HL-60/S4 (cell line): ENCODE measurements around the gene ITGB1BP1.

ENCODE experiments used
- in situ Hi-C: fragments of 300-500 bp; cut with MboI; formaldehyde crosslinking; loops from 2 replicates; pipeline ENCODE4 v1.14.3; 2022; ENCODE audit warnings: low sequenced_read_pairs

The ITGB1BP1 gene

DNA sequence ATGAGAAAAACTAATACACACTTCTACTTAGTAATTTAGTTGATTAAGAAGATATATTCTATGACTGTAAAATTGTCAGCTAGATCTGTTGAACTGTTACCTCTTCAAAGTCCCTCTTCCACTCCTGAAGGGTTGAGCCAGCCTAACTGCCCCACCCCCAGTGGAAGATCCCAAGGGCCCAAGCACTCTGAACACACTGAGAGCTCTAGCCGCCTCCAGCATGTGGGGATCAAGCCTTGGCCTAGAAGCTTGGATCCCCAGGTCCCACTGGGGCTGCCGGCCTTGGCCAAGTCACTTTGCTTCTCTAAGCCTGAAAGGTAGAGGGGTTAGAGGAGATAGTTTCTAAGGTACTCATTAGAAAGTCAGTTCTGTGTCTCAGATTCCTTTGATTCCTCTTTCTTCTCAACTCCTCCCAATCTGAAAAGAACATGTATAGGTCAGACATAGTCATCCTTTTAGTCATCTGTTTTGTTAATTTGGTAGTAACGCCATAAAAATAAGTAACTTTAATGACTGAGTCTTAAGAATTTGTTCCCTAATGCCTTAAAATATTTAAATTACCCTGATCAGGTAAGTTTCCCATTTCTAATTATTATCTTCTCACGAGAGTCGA is 5.7 kb upstream of the ITGB1BP1 start:
- in situ Hi-C loops = no loop called here

DNA sequence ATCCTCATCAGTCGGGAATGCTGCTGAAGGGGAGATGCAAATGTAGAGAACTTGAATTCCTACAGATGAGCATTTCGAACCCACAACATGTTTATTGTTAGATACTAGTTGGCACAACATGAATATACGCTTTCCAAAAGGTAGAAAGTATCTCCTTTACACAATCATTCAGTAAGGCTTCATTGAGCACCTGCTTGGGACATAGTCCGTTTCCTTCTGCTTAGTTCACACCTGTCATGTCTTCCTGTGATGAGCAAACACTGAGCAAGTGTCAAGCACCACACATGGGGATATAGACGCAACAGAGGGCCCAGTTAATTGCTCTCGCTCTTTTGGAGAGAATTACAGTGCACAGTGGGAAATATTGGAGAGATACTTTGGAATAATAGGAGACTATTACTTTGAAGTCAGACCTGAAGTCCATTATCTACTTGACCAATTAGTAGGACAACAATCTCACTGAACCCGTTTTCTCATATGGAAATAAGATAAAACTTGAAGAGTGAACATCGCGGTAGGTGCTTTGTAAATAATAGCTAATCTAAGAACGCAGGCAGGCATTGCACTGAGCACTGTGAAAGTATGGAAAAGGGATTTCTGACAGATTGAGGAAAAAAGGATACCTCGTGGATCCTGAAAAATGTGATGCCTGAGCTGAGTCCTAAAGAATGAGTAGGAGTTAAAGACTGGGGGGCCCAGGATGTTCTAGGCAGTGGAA is 1.3 kb upstream of the ITGB1BP1 start:
- in situ Hi-C loops = no loop called here

DNA sequence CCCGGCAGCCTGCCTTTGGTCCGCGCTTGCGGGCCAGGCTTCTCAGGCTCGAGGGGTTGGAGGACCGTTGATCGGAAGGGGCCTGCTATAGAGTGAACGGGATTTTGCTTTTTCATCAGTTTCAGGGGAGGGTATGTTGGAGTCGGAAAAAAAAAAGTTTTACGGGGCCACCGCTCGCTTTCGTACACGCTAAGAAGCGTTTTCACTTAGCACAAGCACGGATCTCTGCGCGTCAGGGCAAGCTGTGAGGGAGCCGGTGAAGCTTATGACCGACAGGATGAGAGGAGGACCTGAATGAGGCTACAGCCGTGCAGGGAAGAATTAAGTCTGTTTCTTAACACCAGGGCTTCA is 569 bp upstream of the ITGB1BP1 start:
- in situ Hi-C loops = no loop called here

DNA sequence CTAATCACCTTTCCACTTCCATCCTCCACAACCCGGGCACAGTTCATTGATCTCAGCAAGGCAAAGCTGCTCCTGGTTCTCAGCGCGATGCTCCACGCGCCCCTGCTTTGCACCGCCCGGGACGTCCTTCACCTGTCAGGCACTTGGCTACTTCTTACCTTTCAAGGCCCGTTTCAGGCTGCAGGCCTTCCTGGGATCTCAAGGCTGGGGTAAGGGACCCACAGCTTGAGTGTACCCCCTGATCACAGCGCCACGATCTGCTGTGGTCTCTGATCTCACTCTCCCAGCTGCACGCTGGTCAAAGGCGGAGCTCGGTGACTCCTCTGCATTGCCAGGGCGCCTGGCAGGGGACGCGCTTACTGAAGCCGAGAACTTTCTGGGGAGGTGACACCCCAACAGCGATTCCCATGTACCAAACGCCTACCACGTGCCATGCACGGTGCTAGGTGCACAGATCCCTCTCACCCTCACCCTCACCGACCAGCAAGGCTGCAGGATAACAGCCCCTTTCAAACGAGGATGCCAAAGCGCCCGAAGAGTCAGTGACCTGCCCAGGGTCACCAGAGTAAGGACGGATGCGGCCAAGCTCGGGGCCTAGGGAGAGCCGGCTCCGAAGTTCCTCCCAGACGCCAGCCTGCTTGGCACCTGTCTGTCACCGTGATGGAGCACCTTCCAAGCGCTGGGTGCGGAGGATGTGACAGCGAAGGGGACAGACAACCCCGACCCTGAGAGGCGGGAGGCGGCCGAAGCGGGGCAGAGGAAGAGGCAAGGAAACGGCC is 818 bp downstream of the ITGB1BP1 start:
- in situ Hi-C loops = no loop called here

DNA sequence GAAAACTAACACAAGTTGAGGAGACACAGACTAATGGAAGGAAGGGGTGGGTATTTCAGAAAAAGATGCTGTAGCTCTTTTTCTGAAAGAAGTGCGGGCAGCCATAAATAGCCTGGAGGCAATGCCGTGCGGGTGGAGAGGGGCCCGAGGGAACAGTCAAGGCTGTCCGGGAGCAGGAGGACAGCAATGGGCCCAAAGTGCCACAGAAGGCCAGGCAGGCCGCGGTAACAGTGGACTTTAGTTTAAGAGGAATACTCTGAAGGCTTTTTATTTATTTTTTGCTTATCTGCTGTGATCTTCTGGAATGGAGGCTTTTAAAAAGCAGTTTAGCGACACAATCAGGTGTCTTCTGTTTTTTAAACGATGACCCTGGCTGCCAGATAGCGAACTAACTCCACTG is 2.8 kb downstream of the ITGB1BP1 start:
- in situ Hi-C loops = no loop called here

DNA sequence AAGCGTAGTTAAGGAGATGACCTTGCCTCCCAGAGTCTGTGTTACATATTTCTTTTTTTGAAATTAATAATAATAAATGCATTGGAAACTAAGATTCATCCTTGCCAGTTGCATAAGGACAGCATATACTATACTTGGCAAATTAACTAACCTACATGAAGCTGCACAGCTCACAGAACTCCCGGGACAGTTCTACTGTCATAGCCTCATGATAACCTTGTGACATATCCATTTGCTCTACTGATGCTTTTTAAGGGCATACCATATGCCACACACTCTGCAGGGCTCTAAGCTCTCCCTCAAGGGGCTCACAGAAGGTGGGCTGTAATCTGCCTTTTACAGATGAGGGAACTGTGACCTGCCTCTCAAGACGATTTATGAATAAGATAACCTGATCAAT is 3.8 kb downstream of the ITGB1BP1 start:
- in situ Hi-C loops = no loop called here

DNA sequence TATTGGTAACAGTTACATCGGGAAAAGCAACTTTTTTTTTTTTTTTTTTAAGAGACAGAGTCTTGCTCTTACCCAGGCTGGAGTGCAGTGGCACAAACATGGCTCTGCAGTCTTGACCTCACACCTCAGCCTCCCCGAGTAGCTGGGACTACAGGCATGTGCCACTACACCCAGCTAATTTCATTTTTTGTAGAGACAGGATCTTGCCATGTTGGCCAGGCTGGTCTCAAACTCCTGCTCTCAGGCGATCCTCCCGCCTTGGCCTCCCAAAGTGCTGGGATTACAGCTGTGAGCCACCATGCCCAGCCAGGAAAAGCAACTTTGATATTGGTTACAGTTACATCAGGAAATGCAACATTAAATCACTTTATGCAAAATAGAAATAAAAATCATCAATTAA is 4.6 kb downstream of the ITGB1BP1 start:
- in situ Hi-C loops = no loop called here

DNA sequence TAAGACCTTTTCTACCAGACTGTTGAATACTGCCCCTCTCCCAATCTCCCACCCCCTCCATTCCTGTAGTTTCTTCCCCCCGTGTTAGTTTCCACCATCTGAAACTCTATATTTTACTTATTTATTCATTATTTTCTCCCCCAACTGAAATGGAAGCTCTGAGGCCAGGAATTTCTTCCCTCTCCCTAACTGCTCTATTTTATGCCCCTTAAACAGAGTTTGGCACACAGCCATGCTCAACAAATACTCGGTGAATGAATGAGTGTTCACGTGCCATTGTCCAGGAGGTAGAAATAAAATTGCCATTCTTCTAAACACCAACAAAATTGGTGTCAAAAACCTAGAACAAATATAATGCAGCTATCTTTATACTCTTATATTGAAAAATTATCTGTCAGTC is 5.6 kb downstream of the ITGB1BP1 start:
- in situ Hi-C loops = no loop called here

DNA sequence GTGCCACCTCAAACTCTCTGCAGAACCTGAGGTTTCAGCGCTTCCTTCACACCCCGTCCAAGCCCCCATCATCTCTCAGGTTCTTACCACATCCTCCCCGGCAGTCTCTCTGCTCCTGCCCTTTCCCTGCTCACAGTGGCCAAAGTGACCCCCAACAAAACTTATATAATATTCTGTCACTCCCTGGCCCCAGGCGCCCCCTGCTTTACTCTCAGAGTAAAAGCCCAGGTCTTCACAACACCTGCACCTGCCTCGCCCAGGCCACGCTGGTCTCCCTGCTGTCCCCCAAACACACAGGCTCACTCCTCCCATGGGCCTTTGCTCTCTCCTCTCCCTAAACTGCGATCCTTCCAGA is 6.4 kb downstream of the ITGB1BP1 start:
- in situ Hi-C loops = no loop called here

DNA sequence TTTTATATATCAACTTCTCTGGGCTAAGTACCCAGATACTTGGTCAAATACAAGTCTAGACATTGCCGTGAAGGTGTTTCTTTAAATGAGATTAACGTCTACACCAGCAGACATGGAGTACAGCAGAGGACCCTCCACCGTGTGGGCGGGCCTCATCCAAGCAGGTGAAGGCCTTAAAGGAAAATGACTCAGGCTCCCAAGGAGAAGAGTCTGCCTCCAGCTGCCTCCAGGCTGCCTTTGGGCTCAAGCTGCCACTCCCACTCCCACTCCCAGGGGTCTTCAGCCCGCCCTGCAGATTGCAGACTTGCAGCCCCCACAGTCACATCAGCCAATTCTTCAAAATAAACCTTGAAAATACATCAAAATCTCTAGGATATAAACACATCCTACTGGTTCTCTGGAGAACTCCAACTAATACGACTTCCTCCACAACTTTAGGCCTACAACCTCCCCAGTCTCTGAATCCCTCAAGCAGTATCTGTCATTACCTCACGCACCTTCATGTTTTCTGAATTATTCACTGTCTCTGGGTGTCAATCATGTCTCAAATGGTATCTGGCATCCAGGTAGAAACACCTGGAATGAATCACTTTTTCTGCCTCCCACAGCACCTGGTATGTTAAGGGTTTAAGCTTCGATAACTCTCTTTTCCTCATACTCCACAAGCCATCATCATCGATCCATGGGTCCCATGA is 6.9 kb downstream of the ITGB1BP1 start:
- in situ Hi-C loops = no loop called here

DNA sequence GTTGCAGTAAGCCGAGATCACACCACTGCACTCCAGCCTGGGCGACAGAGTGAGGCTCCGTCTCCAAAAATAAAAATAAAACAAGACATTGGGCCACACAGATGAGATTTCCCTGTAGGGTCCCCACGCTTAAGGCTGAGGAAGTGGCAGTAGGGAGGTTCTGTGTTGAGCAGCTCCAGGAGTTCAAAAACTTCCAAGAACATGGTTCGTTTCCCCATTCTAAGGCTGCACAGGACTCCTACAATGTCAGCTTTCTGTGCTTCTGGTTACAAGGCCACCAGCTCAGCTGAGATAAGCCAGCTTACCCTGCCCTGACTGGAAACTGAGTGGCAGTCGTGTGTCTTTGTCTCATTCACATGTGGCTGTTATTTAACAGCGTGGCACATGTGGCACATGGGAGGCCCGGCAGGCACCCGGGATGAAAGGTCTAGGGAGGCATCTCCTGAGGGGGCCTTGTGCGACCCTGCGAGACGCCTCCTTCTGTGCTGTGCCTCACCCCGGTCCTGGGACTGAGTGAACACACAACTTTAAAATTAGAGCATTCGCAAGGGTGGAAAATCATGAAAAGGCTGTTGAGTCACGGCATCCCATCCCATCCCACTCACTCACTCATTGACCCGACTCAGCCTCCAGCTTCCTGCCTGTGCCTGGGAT is 7.7 kb downstream of the ITGB1BP1 start:
- in situ Hi-C loops = no loop called here

DNA sequence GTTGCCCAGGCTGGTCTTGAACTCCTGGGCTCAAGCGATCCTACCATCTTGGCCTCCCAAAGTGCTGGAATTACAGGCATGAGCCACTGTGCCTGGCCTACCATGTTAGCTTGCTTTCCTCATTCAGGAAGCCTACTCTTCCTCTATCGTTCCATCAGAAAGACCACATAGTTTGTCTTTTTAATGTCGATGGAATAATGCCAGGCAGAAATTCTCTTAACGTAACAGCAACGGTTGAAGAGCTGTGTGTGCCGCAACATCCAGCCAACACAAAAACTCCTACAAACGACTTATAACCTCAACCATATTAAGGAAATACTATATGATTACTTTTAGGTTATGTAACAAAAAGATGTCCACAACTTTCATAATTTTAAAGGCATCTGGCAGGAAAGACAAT is 10.5 kb downstream of the ITGB1BP1 start:
- in situ Hi-C loops = no loop called here

DNA sequence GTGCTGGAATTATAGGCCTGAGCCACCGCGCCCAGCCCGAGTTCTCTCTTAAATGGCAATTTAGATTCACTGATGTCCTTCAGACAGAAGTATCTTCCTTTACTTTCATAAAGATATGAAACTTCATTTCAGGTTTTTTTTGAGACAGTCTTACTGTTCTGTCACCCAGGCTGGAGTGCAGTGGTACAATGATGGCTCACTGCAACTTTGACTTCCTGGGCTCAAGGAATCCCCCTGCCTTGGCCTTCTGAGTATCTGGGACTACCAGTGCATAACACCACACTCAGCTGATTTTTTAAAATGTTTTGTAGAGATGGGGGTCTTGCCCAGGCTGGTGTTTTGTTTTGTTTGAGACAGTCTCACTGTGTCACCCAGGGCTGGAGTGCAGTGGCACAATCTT is 13.2 kb downstream of the ITGB1BP1 start:
- in situ Hi-C loops = no loop called here

DNA sequence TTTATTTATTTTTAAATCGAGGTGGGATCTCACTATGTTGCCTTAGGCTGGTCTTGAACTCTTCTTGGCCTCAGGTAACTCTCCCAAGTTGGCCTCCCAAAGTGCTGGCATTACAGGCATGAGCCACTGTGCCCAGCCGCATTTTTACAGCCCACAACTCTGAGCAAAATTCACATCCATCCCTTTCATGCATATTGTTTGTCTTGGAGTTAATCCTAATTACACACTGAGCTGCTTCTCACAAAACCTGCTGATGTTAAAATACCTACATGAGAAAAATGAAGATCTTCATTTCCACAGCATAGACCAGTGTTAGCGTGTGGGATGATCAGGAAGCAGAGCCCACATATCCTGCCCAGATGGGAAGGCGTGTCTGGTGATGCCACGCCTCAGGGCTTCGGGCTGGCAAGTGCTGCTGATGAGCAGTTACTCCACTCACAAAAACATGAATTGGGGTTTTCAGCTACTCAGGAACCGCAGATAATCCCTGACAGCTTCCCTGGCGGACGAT is 14.6 kb downstream of the ITGB1BP1 start:
- in situ Hi-C loops = no loop called here

DNA sequence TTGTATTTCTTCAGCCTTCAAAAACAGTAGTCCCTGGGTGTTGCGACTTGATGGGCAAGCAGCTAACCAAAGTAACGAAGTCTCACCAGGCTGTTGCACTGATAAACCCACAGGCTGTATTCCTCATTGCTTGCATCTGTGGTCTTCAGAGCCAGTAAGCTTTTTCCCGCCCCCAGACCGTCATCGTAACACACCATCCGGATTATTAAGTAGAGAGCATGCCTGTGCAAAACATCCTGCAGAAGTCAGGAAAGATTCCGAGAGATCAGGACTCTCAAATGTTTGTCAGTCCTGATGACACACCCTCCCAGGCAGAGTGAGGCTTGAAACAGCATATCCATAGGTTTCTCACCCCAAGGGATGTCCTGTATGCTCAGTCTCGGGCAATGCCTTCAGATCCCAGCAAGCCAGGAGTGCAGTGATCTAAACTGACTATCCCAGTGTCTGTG is 15.9 kb downstream of the ITGB1BP1 start:
- in situ Hi-C loops = no loop called here

DNA sequence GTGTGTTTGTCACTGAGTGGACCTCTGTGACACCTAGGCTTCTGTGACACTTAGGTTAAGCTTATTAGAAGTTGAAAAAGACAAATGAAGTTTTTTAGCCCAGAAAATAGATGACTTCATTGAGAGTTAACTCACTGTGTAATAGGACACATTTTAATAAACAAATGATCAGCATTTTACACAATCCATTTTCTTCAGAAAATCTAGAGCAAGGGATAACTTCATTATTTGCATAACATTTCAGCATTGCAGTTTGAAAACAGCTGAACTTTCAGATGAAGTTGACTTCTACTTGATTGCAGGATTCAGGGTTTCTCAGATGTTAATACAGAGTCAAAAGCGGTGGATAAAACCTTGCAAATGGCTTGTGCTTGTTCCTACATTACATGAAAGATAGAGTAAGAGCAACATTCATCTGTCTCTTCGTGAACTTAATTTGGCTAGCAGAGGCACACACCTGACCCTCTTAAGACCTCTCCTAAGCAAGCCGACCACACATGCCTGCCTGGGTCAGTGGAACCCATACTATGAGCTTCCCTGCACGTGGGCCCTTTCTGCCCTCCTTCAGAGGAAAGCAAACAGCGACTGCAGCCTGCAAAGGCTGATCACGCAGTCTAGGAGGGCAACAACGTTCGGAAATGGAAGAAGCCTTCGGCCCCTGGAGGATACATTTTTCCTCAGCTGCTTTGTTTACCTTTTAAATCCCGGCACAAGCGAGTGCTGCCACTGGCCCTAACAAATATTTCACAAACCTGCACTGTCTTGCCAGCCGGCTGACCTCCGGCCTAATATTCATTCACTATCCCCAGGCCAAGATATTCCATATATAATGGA is 16.6 kb downstream of the ITGB1BP1 start:
- in situ Hi-C loops = no loop called here

DNA sequence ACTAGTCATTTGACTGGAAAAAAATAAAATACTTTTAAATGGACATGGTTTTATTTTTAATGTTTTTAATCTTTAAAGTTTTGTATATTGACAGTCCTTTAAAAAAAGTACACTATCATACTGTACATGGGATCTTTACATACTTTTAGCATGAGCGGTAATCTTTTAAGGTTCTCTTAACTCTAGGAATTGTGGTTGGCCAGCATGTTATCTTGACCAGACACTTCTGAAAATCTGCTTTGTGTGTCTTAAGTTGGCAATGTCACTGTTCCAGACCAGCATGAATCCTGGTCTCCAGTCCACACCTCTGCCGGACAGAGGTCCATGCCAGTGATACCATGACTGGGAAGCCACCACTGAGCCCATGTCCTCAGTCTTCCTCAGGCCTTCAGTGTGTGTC is 17.7 kb downstream of the ITGB1BP1 start:
- in situ Hi-C loops = no loop called here

DNA sequence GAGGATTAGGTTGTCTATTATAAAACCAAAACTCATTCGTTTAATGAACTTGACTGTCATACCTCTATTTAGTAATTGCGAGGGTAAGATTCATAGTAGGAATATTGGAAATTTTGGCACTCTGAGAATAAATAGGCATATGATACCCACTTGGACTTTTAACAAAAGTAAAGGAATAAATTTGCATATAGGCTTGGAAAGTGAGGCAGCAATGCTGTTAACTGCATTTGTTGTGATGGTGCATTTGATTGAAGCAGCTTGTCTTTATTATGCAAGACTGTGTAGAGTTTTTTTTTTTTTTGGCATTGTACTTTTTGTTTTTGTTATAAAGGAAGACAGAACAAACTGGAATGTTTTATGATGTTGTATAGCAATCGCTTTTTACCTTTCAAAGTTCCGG is 18.9 kb downstream of the ITGB1BP1 start:
- in situ Hi-C loops = no loop called here

DNA sequence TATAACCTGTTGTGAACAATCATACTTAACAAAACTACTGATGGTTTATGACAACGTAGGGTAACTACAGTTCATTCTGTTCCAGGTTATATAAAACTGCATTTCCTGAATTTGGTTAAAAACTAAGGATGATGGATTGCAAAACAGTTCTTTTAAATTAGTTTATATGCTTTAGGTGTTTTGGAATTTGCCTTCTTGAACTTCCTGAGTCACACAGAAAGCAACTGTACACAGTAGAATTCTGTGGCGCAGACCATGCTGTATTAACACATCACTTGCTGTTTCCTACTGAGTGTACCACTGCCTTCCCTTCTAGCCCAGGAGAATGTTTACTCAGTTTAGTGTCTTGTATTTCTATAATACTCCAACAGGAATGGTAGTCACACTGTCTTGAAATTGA is 19.4 kb downstream of the ITGB1BP1 start:
- in situ Hi-C loops = no loop called here
